BJ (cell line): Measurements from ENCODE around the gene LIMK2. TPM values are rescaled to one million over a fixed set of nuclear protein-coding genes. Genes with fewer than 3 reads are reported as not detected.

Experiments
- CTCF ChIA-PET: fragments of 350-600 bp; formaldehyde crosslinking; extraction: SDS; loops from one replicate; lab custom pipeline; 2021; ENCODE audit warnings: antibody characterized with exemption, inconsistent platforms; lab: Yijun Ruan, JAX
- POLR2A ChIA-PET: fragments of 300-600 bp; sonication (Branson Sonifier 250); formaldehyde crosslinking; extraction: SDS; loops from one replicate; lab custom pipeline; 2021; ENCODE audit warnings: antibody characterized with exemption; lab: Charles Lee
- DNase-seq: peaks from one replicate; pipeline ENCODE4 v3.0.0-alpha.2; 2011; ENCODE audit warnings: low read depth
- H3K27me3 ChIP-seq: 2 replicates; pipeline ENCODE4 v1.6.0; 2011; ENCODE audit warnings: low read length; ENCODE audit not compliant: control insufficient read depth, insufficient read depth
- H3K36me3 ChIP-seq: 2 replicates; pipeline ENCODE4 v1.5.1; 2011; ENCODE audit warnings: low read length; ENCODE audit not compliant: control insufficient read depth, insufficient read depth
- H3K4me3 ChIP-seq: 2 replicates; pipeline ENCODE4 v1.5.1; 2011; ENCODE audit warnings: low read depth, mild to moderate bottlenecking, control low read depth, low read length
- polyA plus RNA-seq: library from polyadenylated mRNA; depleted of rRNA; stranded (reverse); fragments of >200 nt; gene quantifications from 2 replicates; pipeline ENCODE4 v1.2.3, GENCODE V29; 2011
- TF ChIP-seq, protein P1 (sequence below): IDR thresholded peaks from 2 replicates; pipeline ENCODE4 v1.5.1; 2011; ENCODE audit warnings: low read depth, mild to moderate bottlenecking, control low read depth, inconsistent platforms, low read length, moderate library complexity; ENCODE audit not compliant: insufficient read depth

LIMK2 gene
- polyA plus RNA-seq, 1 experiment: 5.5 TPM

DNA sequence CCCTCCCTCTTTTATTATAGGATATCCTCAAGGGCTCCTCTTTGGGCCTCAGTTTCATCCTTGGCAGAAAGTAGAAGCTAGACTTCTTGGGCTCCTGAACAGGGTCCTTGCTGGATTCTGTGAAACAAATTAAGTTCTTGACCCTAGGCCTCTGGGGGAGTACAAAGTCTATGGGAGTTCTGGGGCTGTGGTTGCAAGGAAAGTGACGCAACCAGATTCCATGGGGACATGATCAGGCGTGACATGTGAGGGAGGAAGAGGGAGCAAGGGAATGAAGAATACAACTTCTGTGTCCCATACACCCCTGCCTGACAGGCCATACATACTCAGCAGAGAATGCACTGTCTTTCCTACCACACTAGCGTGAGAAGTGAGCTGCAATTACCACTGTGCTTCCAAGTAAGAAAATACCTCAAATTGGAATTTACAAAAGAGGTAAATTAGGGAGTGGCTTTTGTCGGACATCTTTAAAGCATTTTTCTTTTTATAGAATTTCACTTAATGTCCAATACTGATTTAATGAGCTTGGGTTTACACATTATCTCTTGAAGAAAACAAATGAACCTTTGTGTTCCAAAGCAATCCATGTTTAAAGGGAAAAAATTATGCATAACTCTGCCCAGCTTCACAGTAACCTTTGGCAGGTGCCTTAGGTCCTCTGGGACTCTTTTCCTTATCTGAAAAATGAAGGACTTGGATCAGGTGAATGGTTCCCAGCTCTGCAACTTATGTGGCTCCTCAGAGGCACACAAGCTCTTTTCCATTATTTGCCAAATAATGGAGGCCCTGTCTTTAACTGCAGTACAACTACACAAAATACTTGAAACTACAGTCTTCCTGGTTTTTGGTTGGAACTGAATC, 38.9 kb downstream of the LIMK2 start:
- CTCF ChIA-PET: interaction anchor here (0.7 to 8.7 kb wide), 6 partner anchors 11 to 63 kb away, joined by 3 to 70 read pairs (median 4); partner anchors contain the start of gene LIMK2
- POLR2A ChIA-PET: no interaction called here
- DNase-seq: no peak
- H3K4me3 ChIP-seq: no peak overlapping the region
- TF ChIP-seq, protein P1, sequence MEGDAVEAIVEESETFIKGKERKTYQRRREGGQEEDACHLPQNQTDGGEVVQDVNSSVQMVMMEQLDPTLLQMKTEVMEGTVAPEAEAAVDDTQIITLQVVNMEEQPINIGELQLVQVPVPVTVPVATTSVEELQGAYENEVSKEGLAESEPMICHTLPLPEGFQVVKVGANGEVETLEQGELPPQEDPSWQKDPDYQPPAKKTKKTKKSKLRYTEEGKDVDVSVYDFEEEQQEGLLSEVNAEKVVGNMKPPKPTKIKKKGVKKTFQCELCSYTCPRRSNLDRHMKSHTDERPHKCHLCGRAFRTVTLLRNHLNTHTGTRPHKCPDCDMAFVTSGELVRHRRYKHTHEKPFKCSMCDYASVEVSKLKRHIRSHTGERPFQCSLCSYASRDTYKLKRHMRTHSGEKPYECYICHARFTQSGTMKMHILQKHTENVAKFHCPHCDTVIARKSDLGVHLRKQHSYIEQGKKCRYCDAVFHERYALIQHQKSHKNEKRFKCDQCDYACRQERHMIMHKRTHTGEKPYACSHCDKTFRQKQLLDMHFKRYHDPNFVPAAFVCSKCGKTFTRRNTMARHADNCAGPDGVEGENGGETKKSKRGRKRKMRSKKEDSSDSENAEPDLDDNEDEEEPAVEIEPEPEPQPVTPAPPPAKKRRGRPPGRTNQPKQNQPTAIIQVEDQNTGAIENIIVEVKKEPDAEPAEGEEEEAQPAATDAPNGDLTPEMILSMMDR: no peak
- H3K27me3 ChIP-seq: no peaks in the 10 kb centered on the region
- H3K36me3 ChIP-seq: no peaks in the 10 kb centered on the region; the same call in 1 of the 2 replicates

DNA sequence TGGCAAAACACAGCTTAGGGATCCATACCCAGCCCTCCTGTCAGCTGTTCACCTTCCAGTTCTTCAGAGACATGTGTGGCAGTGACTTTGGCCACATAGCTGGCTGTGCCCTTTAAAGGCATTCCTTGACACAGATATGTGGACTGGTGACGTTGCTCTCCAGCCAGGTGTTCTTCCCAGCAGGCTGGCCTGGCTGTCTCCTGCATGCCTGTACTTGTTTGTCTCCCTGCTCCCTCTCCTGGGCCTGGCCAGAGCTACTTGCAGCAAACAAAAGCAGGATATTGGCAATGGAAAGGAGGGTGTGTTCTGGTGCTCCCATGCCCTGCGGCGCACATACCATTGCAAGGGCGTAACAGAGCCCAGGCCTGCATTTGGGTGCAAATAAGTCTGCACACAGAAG, 41.9 kb downstream of the LIMK2 start:
- no peak for DNase-seq
- ChIA-PET POLR2A (no interaction called here), CTCF (interaction anchor here (1.0 to 4.7 kb wide), 5 partner anchors 10 to 147 kb away, joined by 3 to 26 read pairs (median 4); partner anchors contain the start of gene SELENOM)
- peaks cover 2% of the 10 kb centered on the region for H3K36me3 ChIP-seq
- H3K27me3 ChIP-seq: no peaks in the 10 kb centered on the region
- no peak overlapping the region for H3K4me3 ChIP-seq
- TF ChIP-seq, protein P1: no peak

DNA sequence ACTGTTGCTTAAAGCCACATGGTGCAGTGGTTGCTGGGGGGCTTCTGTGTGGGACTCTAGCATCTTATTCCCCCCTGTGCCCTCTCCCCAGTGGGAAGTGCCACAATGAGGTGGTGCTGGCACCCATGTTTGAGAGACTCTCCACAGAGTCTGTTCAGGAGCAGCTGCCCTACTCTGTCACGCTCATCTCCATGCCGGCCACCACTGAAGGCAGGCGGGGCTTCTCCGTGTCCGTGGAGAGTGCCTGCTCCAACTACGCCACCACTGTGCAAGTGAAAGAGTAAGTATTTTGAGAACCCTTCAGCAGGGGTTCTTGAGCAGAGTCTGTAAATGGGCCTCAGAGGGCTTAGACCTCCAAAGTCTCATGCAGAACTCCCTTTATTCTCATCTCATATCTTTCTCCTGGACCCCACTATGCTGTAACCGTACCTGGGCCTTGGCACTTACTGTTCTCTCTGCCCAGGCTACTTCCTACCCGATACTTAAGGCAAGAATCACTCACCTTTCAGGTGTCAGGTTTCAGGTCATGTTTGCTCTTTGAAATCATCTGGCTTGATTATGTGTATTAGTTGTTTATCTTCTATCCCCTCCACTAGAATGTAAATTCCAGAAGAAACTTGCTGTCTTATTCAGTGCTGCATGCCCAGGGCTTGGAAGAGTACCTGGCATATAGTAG, 47.8 kb downstream of the LIMK2 start:
- DNase-seq: no peak
- POLR2A ChIA-PET: interaction anchor here (0.7 kb wide), 1 partner anchor 13 kb away, joined by 3 read pairs; no protein-coding TSS in a partner anchor
- H3K36me3 ChIP-seq: peaks cover 9% of the 10 kb centered on the region
- TF ChIP-seq, protein P1: no peak
- CTCF ChIA-PET: interaction anchor here (0.6 kb wide), 1 partner anchor 191 kb away, joined by 3 read pairs; no protein-coding TSS in a partner anchor
- H3K27me3 ChIP-seq: no peaks in the 10 kb centered on the region
- no peak overlapping the region for H3K4me3 ChIP-seq

DNA sequence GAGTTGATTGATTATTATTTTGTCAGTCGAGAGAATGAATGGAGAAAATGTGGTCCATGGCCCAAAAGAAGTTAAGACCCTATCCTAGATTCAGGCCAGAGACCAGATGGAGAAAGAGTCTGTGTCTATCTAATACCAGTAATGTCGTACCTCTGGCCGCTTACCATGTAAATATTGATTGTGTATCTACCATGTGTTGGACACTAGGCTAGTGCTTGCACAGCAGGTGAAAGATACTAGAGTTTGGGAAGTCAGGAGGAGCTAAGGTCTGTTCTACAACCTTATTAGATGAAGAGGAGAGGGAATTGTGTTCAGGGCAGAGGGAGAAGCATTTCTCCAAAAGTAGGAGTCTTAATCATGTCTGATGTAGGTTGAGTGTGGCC, 48.4 kb downstream of the LIMK2 start:
- ChIA-PET CTCF (no interaction called here), POLR2A (no interaction called here)
- no peak for DNase-seq
- Histone ChIP-seq H3K27me3 (no peaks in the 10 kb centered on the region), H3K4me3 (no peak overlapping the region), H3K36me3 (peaks cover 9% of the 10 kb centered on the region)
- TF ChIP-seq, protein P1: no peak
